HG03575 (cell line): ENCODE data around the gene PINK1.

Experiments
- ATAC-seq: cut with Tn5 transposase; IDR thresholded peaks from one replicate; pipeline ENCODE4 v1.9.1; 2021; ENCODE audit not compliant: unreplicated experiment, insufficient number of reproducible peaks, low FRiP score; ENCODE audit errors: extremely low read depth

The PINK1 gene

GRCh38 chr1:20633190-20634064 lies at the start of gene PINK1:
PINK1 (plus strand) TSS chr1:20633458; CDS start chr1:20633549, 91 bp downstream.
- ATAC-seq = no peak

GRCh38 chr1:20584890-20585289 lies 48.4 kb upstream of the PINK1 start:
- no peak for ATAC-seq

GRCh38 chr1:20586953-20587660 lies 46.2 kb upstream of the PINK1 start:
- ATAC-seq = no peak

GRCh38 chr1:20587661-20588053 lies 45.6 kb upstream of the PINK1 start:
- no peak for ATAC-seq

- ATAC-seq = no peak
Measured at GRCh38 chr1:20588634-20589225, 44.5 kb upstream of the PINK1 start, which contains the start of gene CDA. CDA (plus strand) TSS chr1:20589097; CDS start chr1:20589130, 33 bp downstream.

- no peak for ATAC-seq
Measured at GRCh38 chr1:20589331-20590278, 43.7 kb upstream of the PINK1 start.

- no peak for ATAC-seq
Measured at GRCh38 chr1:20590306-20590777, 42.9 kb upstream of the PINK1 start.

- ATAC-seq = no peak
Measured at GRCh38 chr1:20593756-20594155, 39.5 kb upstream of the PINK1 start.

- ATAC-seq = no peak
Measured at GRCh38 chr1:20594746-20595145, 38.5 kb upstream of the PINK1 start.

GRCh38 chr1:20596106-20596505 lies 37.2 kb upstream of the PINK1 start:
- ATAC-seq = no peak

- no peak for ATAC-seq
Measured at GRCh38 chr1:20597650-20598049, 35.6 kb upstream of the PINK1 start.

- ATAC-seq = no peak
Measured at GRCh38 chr1:20600156-20600555, 33.1 kb upstream of the PINK1 start.

- ATAC-seq = no peak
Measured at GRCh38 chr1:20601129-20601825, 32.0 kb upstream of the PINK1 start.

GRCh38 chr1:20602851-20603450 lies 30.3 kb upstream of the PINK1 start:
- no peak for ATAC-seq

- no peak for ATAC-seq
Measured at GRCh38 chr1:20603504-20604464, 29.5 kb upstream of the PINK1 start.

- no peak for ATAC-seq
Measured at GRCh38 chr1:20604678-20605077, 28.6 kb upstream of the PINK1 start.
